K562 (cell line): Measurements from ENCODE around the gene EWSR1.

ENCODE experiments used
- BHLHE40 ChIP-seq: IDR thresholded peaks from 2 replicates; pipeline ENCODE4 v1.6.1; 2011; ENCODE audit warnings: low read length, improper control_type of control experiment
- ERF ChIP-seq: fragments of 450-650 bp; formaldehyde crosslinking; IDR thresholded peaks from 2 replicates; pipeline ENCODE4 v1.4.0; 2020; ENCODE audit warnings: mild to moderate bottlenecking, mixed read lengths
- FOSL1 ChIP-seq: fragments of 200-800 bp; sonication (Bioruptor generic); conservative IDR thresholded peaks from 2 replicates; pipeline ENCODE4 v1.6.1; 2016; ENCODE audit warnings: missing genetic modification characterization, missing compliant biosample characterization
- MTF1 ChIP-seq: fragments of 250-450 bp; sonication (Bioruptor Pico); IDR thresholded peaks from 2 replicates; pipeline ENCODE4 v1.9.0; 2021; ENCODE audit warnings: moderate library complexity, mild to moderate bottlenecking, inconsistent platforms, borderline replicate concordance
- POLR2AphosphoS5 ChIP-seq: IDR thresholded peaks from 2 replicates; pipeline ENCODE4 v1.6.1; 2011; ENCODE audit warnings: mild to moderate bottlenecking, low read depth, low read length, moderate library complexity; ENCODE audit not compliant: control insufficient read depth, insufficient read depth
- SMC3 ChIP-seq: conservative IDR thresholded peaks from 2 replicates; pipeline ENCODE4 v1.6.1; 2011; ENCODE audit warnings: low read depth, low read length, improper control_type of control experiment; ENCODE audit not compliant: insufficient read depth
- ZC3H8 ChIP-seq: fragments of 450-650 bp; IDR thresholded peaks from 2 replicates; pipeline ENCODE4 v1.6.1; 2017
- TF ChIP-seq, protein P1 (sequence below), 2 experiments: fragments of 450-650 bp in 1 of 2; sonication (generic) in 1 of 2; formaldehyde crosslinking in 1 of 2; IDR thresholded peaks; 2 replicates each; pipeline versions ENCODE4 v1.7.1 to v1.9.0; 2016 to 2022; ENCODE audit warnings: inconsistent platforms in 1 of 2, mild to moderate bottlenecking in 1 of 2, missing genetic modification reagents in 1 of 2

DNA sequence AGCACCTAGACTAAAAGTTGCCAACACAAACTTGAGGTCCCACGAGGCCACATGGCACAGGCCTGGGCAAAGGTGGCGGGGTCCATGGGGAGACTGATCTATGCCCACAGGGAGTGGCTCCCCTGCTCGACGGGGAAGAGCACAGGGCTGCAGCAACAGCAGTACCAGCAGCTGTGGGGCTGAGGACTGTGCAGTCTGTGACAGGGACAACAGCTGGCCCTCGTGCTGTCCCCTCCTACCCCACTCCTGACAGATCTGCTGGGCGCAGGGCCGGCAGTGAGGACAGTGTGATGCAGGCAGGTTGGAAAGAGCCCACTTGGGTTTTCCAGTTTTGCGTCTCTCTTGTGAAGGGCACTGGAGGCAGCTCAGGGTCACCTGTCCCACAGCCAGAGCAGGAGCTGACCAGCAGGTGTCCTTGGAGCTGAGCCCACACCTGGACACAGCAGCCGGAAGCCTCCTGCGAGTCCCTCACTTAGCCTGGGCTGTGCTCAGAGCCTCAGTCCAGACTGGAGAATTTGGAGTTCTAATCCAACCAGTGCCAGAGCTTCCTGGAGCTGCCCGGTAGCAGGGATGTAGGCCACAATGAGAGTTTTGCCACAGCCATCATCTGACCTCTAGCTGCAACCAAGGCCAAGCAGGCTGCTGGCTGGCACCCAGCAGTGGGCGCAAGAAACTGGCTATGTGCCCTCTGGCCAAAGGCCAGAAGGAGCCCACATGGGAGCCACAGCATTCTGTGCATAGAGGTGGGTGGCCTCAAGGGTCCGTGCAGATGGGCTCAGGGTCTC lies 34.8 kb downstream of the EWSR1 start:
- TF ChIP-seq, protein P1, sequence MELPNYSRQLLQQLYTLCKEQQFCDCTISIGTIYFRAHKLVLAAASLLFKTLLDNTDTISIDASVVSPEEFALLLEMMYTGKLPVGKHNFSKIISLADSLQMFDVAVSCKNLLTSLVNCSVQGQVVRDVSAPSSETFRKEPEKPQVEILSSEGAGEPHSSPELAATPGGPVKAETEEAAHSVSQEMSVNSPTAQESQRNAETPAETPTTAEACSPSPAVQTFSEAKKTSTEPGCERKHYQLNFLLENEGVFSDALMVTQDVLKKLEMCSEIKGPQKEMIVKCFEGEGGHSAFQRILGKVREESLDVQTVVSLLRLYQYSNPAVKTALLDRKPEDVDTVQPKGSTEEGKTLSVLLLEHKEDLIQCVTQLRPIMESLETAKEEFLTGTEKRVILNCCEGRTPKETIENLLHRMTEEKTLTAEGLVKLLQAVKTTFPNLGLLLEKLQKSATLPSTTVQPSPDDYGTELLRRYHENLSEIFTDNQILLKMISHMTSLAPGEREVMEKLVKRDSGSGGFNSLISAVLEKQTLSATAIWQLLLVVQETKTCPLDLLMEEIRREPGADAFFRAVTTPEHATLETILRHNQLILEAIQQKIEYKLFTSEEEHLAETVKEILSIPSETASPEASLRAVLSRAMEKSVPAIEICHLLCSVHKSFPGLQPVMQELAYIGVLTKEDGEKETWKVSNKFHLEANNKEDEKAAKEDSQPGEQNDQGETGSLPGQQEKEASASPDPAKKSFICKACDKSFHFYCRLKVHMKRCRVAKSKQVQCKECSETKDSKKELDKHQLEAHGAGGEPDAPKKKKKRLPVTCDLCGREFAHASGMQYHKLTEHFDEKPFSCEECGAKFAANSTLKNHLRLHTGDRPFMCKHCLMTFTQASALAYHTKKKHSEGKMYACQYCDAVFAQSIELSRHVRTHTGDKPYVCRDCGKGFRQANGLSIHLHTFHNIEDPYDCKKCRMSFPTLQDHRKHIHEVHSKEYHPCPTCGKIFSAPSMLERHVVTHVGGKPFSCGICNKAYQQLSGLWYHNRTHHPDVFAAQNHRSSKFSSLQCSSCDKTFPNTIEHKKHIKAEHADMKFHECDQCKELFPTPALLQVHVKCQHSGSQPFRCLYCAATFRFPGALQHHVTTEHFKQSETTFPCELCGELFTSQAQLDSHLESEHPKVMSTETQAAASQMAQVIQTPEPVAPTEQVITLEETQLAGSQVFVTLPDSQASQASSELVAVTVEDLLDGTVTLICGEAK (IDR thresholded peaks at IDR 0.05), result no peak
- TF ChIP-seq, protein P1 (CRISPR knock-in tag; IDR thresholded peaks at IDR 0.05), result no peak
- TF ChIP-seq FOSL1 (tag), result no peak
- TF ChIP-seq MTF1 (CRISPR knock-in tag), result no peak
- no peak for TF ChIP-seq SMC3
- no peak for TF ChIP-seq ZC3H8
- TF ChIP-seq BHLHE40, result no peak
- no peak for TF ChIP-seq ERF (CRISPR knock-in tag)
- no peak for TF ChIP-seq POLR2AphosphoS5
